Adrenal gland (tissue), 5 donors: ENCODE results near the gene FAM209B.

Experiments used
- CTCF ChIP-seq, 6 experiments: fragments of 450-650 bp in 4 of 6; fragments of 200-600 bp in 2 of 6; sonication (generic) in 1 of 6; IDR thresholded peaks; 1 replicate in 5 of 6; 2 replicates in 1 of 6; pipeline versions ENCODE4 v1.5.1 to v1.8.0; 2016 to 2021; ENCODE audit warnings: antibody characterized with exemption in 6 of 6, mild to moderate bottlenecking in 2 of 6, moderate library complexity in 1 of 6
- POLR2A ChIP-seq, 2 donors: fragments of 450-650 bp; IDR thresholded peaks; one replicate each; pipeline ENCODE4 v1.6.1; 2017; ENCODE audit warnings: antibody characterized with exemption in 2 of 2, mild to moderate bottlenecking in 2 of 2, moderate library complexity in 1 of 2
- donor health status: DM: no; HTN: no; CAD: no.

- TF ChIP-seq CTCF (IDR thresholded peaks at IDR 0.05), result no peak
- TF ChIP-seq POLR2A (IDR thresholded peaks at IDR 0.05), result no peak
These were observed 20.0 kb downstream of the FAM209B start for GRCh38 chr20:56552911-56553629.
